Measurements from ENCODE around the gene DCTN1. TPM values are rescaled to one million over a fixed set of nuclear protein-coding genes. Genes with fewer than 3 reads are reported as not detected.

Gene DCTN1
- total RNA-seq, 2 donors from 2014 or later, result 93.9 to 294 TPM

DNA sequence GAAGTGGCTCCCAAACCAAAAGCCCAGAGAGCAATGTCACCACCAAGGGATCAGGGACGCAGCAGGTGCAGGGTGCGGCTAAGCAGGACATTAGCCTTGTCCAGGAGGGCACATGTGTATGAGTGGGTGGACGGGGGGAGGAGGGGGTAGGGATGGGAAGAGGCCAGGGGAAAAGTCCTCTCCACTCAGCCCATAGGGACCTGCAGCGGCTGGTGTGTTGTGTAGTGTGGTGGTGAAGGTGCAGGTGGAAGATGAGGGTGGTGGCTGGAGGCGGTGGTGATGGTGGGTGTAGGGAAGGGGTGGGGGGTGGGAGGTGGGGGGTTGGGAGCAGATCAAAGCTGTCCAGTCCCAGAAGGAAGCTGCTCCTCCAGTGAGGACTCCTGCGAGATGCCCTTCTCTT, 37.7 kb upstream of the DCTN1 start:
- H3K4me3 ChIP-seq, result no peak overlapping the region
- WGBS, result 86% methylated on average over 6 of the region's 6 CpGs
- no peaks in the 10 kb centered on the region for H3K9me3 ChIP-seq
- no peaks in the 10 kb centered on the region for H3K27me3 ChIP-seq (replicated peaks; ENCODE audit: insufficient read depth)
- no peaks in the 10 kb centered on the region for H3K36me3 ChIP-seq
- TF ChIP-seq, protein P1, sequence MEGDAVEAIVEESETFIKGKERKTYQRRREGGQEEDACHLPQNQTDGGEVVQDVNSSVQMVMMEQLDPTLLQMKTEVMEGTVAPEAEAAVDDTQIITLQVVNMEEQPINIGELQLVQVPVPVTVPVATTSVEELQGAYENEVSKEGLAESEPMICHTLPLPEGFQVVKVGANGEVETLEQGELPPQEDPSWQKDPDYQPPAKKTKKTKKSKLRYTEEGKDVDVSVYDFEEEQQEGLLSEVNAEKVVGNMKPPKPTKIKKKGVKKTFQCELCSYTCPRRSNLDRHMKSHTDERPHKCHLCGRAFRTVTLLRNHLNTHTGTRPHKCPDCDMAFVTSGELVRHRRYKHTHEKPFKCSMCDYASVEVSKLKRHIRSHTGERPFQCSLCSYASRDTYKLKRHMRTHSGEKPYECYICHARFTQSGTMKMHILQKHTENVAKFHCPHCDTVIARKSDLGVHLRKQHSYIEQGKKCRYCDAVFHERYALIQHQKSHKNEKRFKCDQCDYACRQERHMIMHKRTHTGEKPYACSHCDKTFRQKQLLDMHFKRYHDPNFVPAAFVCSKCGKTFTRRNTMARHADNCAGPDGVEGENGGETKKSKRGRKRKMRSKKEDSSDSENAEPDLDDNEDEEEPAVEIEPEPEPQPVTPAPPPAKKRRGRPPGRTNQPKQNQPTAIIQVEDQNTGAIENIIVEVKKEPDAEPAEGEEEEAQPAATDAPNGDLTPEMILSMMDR (IDR thresholded peaks at IDR 0.05), result no peak
- TF ChIP-seq POLR2AphosphoS5 (IDR thresholded peaks at IDR 0.05) (no peak), POLR2A (IDR thresholded peaks at IDR 0.05) (no peak)
- no peak for DNase-seq (ENCODE audit: low spot score)
- H3K4me1 ChIP-seq (replicated peaks), result peaks cover 5% of the 10 kb centered on the region
- intact Hi-C loops (cut with DNase I), result no loop called here
- no peak overlapping the region for H3K27ac ChIP-seq

DNA sequence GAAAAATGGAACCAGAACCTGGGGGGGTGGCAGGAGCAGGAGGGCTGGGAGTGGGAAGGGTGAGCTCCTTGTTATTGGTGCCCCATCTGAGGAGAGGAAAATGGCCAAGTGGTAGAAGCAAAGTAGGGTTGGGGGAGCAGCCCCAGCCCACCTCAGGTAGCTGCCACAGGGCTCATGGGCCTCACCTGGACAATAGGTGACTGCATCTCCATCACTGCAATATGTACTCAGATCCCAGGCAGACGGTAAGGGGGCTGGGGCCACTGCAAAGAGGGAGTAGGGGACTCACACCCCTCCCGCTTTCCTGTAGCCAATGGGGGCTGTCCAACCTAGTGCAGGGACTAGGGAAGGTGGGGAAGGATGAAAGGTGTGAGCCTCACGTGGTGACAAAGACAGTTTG, 37.1 kb upstream of the DCTN1 start:
- no peaks in the 10 kb centered on the region for H3K27me3 ChIP-seq (replicated peaks; ENCODE audit: insufficient read depth)
- H3K36me3 ChIP-seq, result no peaks in the 10 kb centered on the region
- H3K27ac ChIP-seq, result no peak overlapping the region
- H3K9me3 ChIP-seq, result no peaks in the 10 kb centered on the region
- WGBS, result 79% methylated on average over 3 of the region's 3 CpGs
- no peak overlapping the region for H3K4me3 ChIP-seq
- no peak for DNase-seq (ENCODE audit: low spot score)
- TF ChIP-seq, protein P1 (IDR thresholded peaks at IDR 0.05), result no peak
- intact Hi-C loops (cut with DNase I), result no loop called here
- peaks cover 5% of the 10 kb centered on the region for H3K4me1 ChIP-seq (replicated peaks)

DNA sequence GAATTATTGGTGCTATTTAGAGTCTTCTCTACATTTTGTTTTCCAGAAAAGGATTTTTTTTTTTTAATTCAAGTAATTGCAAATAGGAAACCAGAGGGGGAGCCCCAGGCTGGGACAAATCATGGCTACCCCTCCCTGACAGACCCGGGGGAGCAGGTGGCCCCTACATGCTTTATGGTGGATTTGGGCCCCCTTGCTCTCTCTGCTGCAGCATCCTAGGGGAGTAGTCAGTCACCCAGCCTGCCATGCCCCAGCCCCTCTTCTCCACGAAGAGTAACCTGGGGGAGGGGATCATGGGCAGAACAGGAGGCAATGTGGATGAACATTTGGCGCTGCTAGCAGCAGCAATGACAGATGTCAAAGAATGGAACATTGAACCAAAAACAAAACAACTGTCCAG, 36.7 kb upstream of the DCTN1 start:
- intact Hi-C loops (cut with DNase I), result no loop called here

DNA sequence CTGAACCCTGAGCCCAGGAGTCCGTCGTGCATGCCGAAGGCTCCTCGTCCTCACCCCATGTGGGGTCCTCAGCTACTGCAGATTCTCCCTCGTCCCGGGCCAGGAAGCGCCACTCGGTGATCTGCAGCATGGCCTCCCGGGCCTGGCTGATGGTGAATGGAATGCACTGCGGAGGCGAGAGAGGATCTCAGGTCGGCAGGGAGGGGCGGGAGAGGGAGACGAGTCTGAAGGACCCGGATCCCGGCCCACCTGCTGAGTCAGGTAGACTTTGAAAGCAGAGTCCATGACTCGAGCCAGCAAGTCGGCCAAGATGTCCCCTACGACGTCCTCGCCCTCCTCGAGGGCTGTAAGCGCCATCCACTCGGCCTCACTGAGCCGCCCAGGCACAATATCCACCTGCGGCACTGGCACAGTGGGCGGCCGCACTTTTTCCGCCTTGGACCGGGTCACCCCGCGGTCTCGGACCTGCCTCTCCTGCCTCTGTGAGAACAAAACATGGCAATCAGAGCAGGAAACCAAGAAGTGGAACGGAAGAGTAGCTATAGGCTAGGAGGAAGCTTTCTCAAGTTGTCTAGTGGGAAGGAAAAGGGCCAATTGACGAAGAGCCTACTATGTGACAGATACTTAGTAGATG, 35.8 kb upstream of the DCTN1 start:
- WGBS, result 56% methylated on average over 35 of the region's 35 CpGs
- H3K27me3 ChIP-seq (replicated peaks; ENCODE audit: insufficient read depth), result no peaks in the 10 kb centered on the region
- intact Hi-C loops (cut with DNase I), result no loop called here
- TF ChIP-seq, protein P1 (IDR thresholded peaks at IDR 0.05), result no peak
- TF ChIP-seq POLR2A (IDR thresholded peaks at IDR 0.05) (no peak), POLR2AphosphoS5 (IDR thresholded peaks at IDR 0.05) (no peak)
- H3K27ac ChIP-seq, result no peak overlapping the region
- H3K9me3 ChIP-seq, result no peaks in the 10 kb centered on the region
- no peak for DNase-seq (ENCODE audit: low spot score)
- peaks cover 5% of the 10 kb centered on the region for H3K4me1 ChIP-seq (replicated peaks)
- H3K36me3 ChIP-seq, result no peaks in the 10 kb centered on the region
- H3K4me3 ChIP-seq, result peak overlapping the region; percentile 34 to 42

More for the DNA sequence above, 36.7 kb upstream of the DCTN1 start:
- Histone ChIP-seq H3K9me3 (no peaks in the 10 kb centered on the region), H3K4me1 (replicated peaks) (peaks cover 5% of the 10 kb centered on the region), H3K36me3 (no peaks in the 10 kb centered on the region), H3K27ac (no peak overlapping the region), H3K4me3 (no peak overlapping the region), H3K27me3 (replicated peaks; ENCODE audit: insufficient read depth) (no peaks in the 10 kb centered on the region)
- 63% methylated on average over 3 of the region's 3 CpGs for WGBS
- TF ChIP-seq POLR2A (IDR thresholded peaks at IDR 0.05) (no peak), POLR2AphosphoS5 (IDR thresholded peaks at IDR 0.05) (no peak)
- TF ChIP-seq, protein P1 (IDR thresholded peaks at IDR 0.05), result no peak
- DNase-seq (ENCODE audit: low spot score), result no peak
